ENCODE data around the gene CLSTN2. TPM values are rescaled to one million over a fixed set of nuclear protein-coding genes. Genes with fewer than 3 reads are reported as not detected.

Gene CLSTN2
- total RNA-seq, 1 donor from 2014 or later, result under 0.01 TPM

- no peak for DNase-seq (ENCODE audit: low read depth, low spot score)
Observed at GRCh38 chr3:140443073-140443472, 508.1 kb downstream of the CLSTN2 start.

GRCh38 chr3:140443806-140444205 is 508.8 kb downstream of the CLSTN2 start:
- no peak for DNase-seq (ENCODE audit: low read depth, low spot score)

- DNase-seq (ENCODE audit: low read depth, low spot score), result no peak
Observed at GRCh38 chr3:140446734-140447133, 511.7 kb downstream of the CLSTN2 start.

GRCh38 chr3:140447136-140447535 is 512.2 kb downstream of the CLSTN2 start:
- DNase-seq (ENCODE audit: low read depth, low spot score), result no peak

GRCh38 chr3:140448001-140448400 is 513.0 kb downstream of the CLSTN2 start:
- DNase-seq (ENCODE audit: low read depth, low spot score), result no peak

GRCh38 chr3:140449413-140450256 is 514.6 kb downstream of the CLSTN2 start:
- no peak for DNase-seq (ENCODE audit: low read depth, low spot score)

- DNase-seq (ENCODE audit: low read depth, low spot score), result no peak
Observed at GRCh38 chr3:140453750-140454149, 518.8 kb downstream of the CLSTN2 start.

- no peak for DNase-seq (ENCODE audit: low read depth, low spot score)
Observed at GRCh38 chr3:140455521-140456214, 520.7 kb downstream of the CLSTN2 start.

GRCh38 chr3:140456974-140457373 is 522.0 kb downstream of the CLSTN2 start:
- no peak for DNase-seq (ENCODE audit: low read depth, low spot score)

- no peak for DNase-seq (ENCODE audit: low read depth, low spot score)
Observed at GRCh38 chr3:140459462-140459861, 524.5 kb downstream of the CLSTN2 start.

- DNase-seq (ENCODE audit: low read depth, low spot score), result no peak
Observed at GRCh38 chr3:140461250-140461649, 526.3 kb downstream of the CLSTN2 start.

- DNase-seq (ENCODE audit: low read depth, low spot score), result no peak
Observed at GRCh38 chr3:140463355-140463754, 528.4 kb downstream of the CLSTN2 start.

- no peak for DNase-seq (ENCODE audit: low read depth, low spot score)
Observed at GRCh38 chr3:140465988-140466387, 531.0 kb downstream of the CLSTN2 start.

- no peak for DNase-seq (ENCODE audit: low read depth, low spot score)
Observed at GRCh38 chr3:140466535-140466934, 531.5 kb downstream of the CLSTN2 start.

GRCh38 chr3:140467104-140467577 is 532.2 kb downstream of the CLSTN2 start:
- DNase-seq (ENCODE audit: low read depth, low spot score), result no peak

- no peak for DNase-seq (ENCODE audit: low read depth, low spot score)
Observed at GRCh38 chr3:140467796-140468315, 532.9 kb downstream of the CLSTN2 start.

- no peak for DNase-seq (ENCODE audit: low read depth, low spot score)
Observed at GRCh38 chr3:140468407-140468806, 533.4 kb downstream of the CLSTN2 start.

GRCh38 chr3:140469491-140469890 is 534.5 kb downstream of the CLSTN2 start:
- no peak for DNase-seq (ENCODE audit: low read depth, low spot score)

GRCh38 chr3:140470211-140470610 is 535.2 kb downstream of the CLSTN2 start:
- no peak for DNase-seq (ENCODE audit: low read depth, low spot score)

- DNase-seq (ENCODE audit: low read depth, low spot score), result no peak
Observed at GRCh38 chr3:140470962-140471361, 536.0 kb downstream of the CLSTN2 start.

- DNase-seq (ENCODE audit: low read depth, low spot score), result no peak
Observed at GRCh38 chr3:140472306-140473020, 537.5 kb downstream of the CLSTN2 start.

GRCh38 chr3:140487566-140487965 is 552.6 kb downstream of the CLSTN2 start:
- no peak for DNase-seq (ENCODE audit: low read depth, low spot score)
